IMR-90 (cell line): ENCODE measurements around the gene FLT1. TPM values are rescaled to one million over a fixed set of nuclear protein-coding genes. Genes with fewer than 3 reads are reported as not detected.

Experiments used
- ATAC-seq: fragments of 200-7000 bp; cut with Tn5 transposase; 2 replicates; pipeline ENCODE4 v1.9.1; 2020; ENCODE audit warnings: low read depth, mild to moderate bottlenecking, moderate library complexity
- BruUV-seq: library from RNA; stranded (reverse); fragments of 400-500 nt; replicated peaks from 2 replicates; lab custom pipeline; 2021; lab: Mats Ljungman, UMichigan
- CTCF ChIA-PET: fragments of 300-600 bp; formaldehyde crosslinking; extraction: SDS; loops from one replicate; lab custom pipeline; 2021; ENCODE audit warnings: antibody characterized with exemption; lab: Yijun Ruan, JAX
- POLR2A ChIA-PET: fragments of 300-600 bp; sonication (Branson Sonifier 250); formaldehyde crosslinking; loops from one replicate; lab custom pipeline; 2022; ENCODE audit warnings: antibody characterized with exemption; ENCODE audit not compliant: unreplicated experiment; lab: Charles Lee
- DNase-seq: peaks from one replicate; pipeline ENCODE4 v3.0.0; 2013
- H2AFZ ChIP-seq: replicated peaks from 2 replicates; pipeline ENCODE3; 2013; ENCODE audit warnings: low read length, mild to moderate bottlenecking; ENCODE audit not compliant: poor library complexity
- H2AK5ac ChIP-seq: 2 replicates; pipeline ENCODE4 v1.6.1; 2013; ENCODE audit warnings: low read depth, low read length, inconsistent platforms
- H2AK9ac ChIP-seq: replicated peaks from 2 replicates; pipeline ENCODE3; 2013; ENCODE audit warnings: mild to moderate bottlenecking, low read depth, low read length, moderate library complexity; ENCODE audit not compliant: poor library complexity
- H2BK120ac ChIP-seq: 2 replicates; pipeline ENCODE4 v1.6.1; 2013; ENCODE audit warnings: low read depth, low read length, inconsistent platforms
- H2BK15ac ChIP-seq: 3 replicates; pipeline ENCODE4 v1.6.1; 2013; ENCODE audit warnings: low read depth, low read length, inconsistent platforms
- H2BK20ac ChIP-seq: 2 replicates; pipeline ENCODE4 v1.6.1; 2013; ENCODE audit warnings: low read depth, mild to moderate bottlenecking, inconsistent platforms, low read length, moderate library complexity
- H2BK5ac ChIP-seq: 2 replicates; pipeline ENCODE4 v1.6.1; 2013; ENCODE audit warnings: mild to moderate bottlenecking, low read depth, low read length, inconsistent platforms; ENCODE audit not compliant: poor library complexity, severe bottlenecking
- H3K14ac ChIP-seq: replicated peaks from 2 replicates; pipeline ENCODE4 v1.6.1; 2013; ENCODE audit warnings: low read depth, low read length, inconsistent platforms
- H3K18ac ChIP-seq: 2 replicates; pipeline ENCODE4 v1.6.1; 2013; ENCODE audit warnings: low read depth, low read length, control low read depth
- H3K23ac ChIP-seq: 2 replicates; pipeline ENCODE4 v1.6.1; 2013; ENCODE audit warnings: low read depth, low read length, inconsistent platforms
- H3K27ac ChIP-seq: 2 replicates; pipeline ENCODE4 v1.5.1; 2013; ENCODE audit warnings: mild to moderate bottlenecking, control low read depth, low read length; ENCODE audit not compliant: insufficient read depth
- H3K27me3 ChIP-seq: 2 replicates; pipeline ENCODE4 v1.6.1; 2013; ENCODE audit warnings: low read length; ENCODE audit not compliant: control insufficient read depth, insufficient read depth
- H3K36me3 ChIP-seq: 2 replicates; pipeline ENCODE4 v1.6.1; 2013; ENCODE audit warnings: low read length, mixed read lengths; ENCODE audit not compliant: control insufficient read depth, insufficient read depth
- H3K4ac ChIP-seq: 2 replicates; pipeline ENCODE4 v1.6.1; 2013; ENCODE audit warnings: low read depth, low read length, inconsistent platforms
- H3K4me1 ChIP-seq: 2 replicates; pipeline ENCODE4 v1.6.1; 2013; ENCODE audit warnings: low read length, mixed read lengths; ENCODE audit not compliant: control insufficient read depth, insufficient read depth
- H3K4me2 ChIP-seq: 2 replicates; pipeline ENCODE4 v1.6.1; 2013; ENCODE audit warnings: low read depth, mild to moderate bottlenecking, control low read depth, low read length, moderate library complexity
- H3K4me3 ChIP-seq: 2 replicates; pipeline ENCODE4 v1.5.1; 2013; ENCODE audit warnings: low read depth, mild to moderate bottlenecking, control low read depth, low read length, moderate library complexity; ENCODE audit not compliant: insufficient read depth
- H3K56ac ChIP-seq: 2 replicates; pipeline ENCODE4 v1.6.1; 2013; ENCODE audit warnings: low read length, inconsistent platforms; ENCODE audit not compliant: insufficient read depth; ENCODE audit errors: extremely low read depth
- H3K79me1 ChIP-seq, 2 experiments: 2 replicates each; pipeline ENCODE4 v1.6.1; 2013; ENCODE audit warnings: low read length in 2 of 2, inconsistent platforms in 1 of 2, low read depth in 1 of 2
- H3K9ac ChIP-seq: 2 replicates; pipeline ENCODE4 v1.6.1; 2013; ENCODE audit warnings: low read depth, low read length, control low read depth
- H3K9me1 ChIP-seq: 2 replicates; pipeline ENCODE4 v1.6.1; 2013; ENCODE audit warnings: low read length, inconsistent platforms; ENCODE audit not compliant: insufficient read depth
- H3K9me3 ChIP-seq: 2 replicates; pipeline ENCODE4 v1.6.1; 2013; ENCODE audit warnings: low read length; ENCODE audit not compliant: control insufficient read depth, insufficient read depth
- H4K20me1 ChIP-seq: 2 replicates; pipeline ENCODE4 v1.6.1; 2013; ENCODE audit warnings: low read length, inconsistent platforms; ENCODE audit not compliant: insufficient read depth
- H4K5ac ChIP-seq: 2 replicates; pipeline ENCODE4 v1.6.1; 2013; ENCODE audit warnings: mild to moderate bottlenecking, low read depth, low read length, control low read depth
- H4K8ac ChIP-seq, 2 experiments: 2 replicates each; pipeline ENCODE4 v1.6.1; 2013; ENCODE audit warnings: low read depth in 2 of 2, low read length in 2 of 2, control low read depth in 1 of 2, inconsistent platforms in 1 of 2
- H4K91ac ChIP-seq: 2 replicates; pipeline ENCODE4 v1.6.1; 2013; ENCODE audit warnings: low read depth, low read length, inconsistent platforms; ENCODE audit not compliant: insufficient read depth
- CTCF ChIP-seq: conservative IDR thresholded peaks from 2 replicates; pipeline ENCODE4 v1.5.1; 2012; ENCODE audit warnings: mild to moderate bottlenecking, low read depth, low read length, improper control_type of control experiment
- POLR2A ChIP-seq: IDR thresholded peaks from 2 replicates; pipeline ENCODE4 v1.6.1; 2012; ENCODE audit warnings: mild to moderate bottlenecking, low read depth, low read length
- RCOR1 ChIP-seq: IDR thresholded peaks from 2 replicates; pipeline ENCODE4 v1.6.1; 2012; ENCODE audit warnings: mild to moderate bottlenecking, low read length, improper control_type of control experiment; ENCODE audit not compliant: insufficient replicate concordance
- RFX5 ChIP-seq: IDR thresholded peaks from 2 replicates; pipeline ENCODE4 v1.8.0; 2012; ENCODE audit warnings: low read depth, mild to moderate bottlenecking, low read length, moderate library complexity
- WGBS, 2 experiments: methylation state at CpG; one replicate each; pipeline versions ENCODE4 v1.1.5 to v1.1.7; 2013; ENCODE audit warnings: missing lambda C conversion rate in 2 of 2; ENCODE audit not compliant: insufficient read length in 1 of 2; ENCODE audit errors: extremely low coverage in 2 of 2; 5-methylcytosine and 5-hydroxymethylcytosine counted together
- dilution Hi-C: fragments of 300-500 bp; cut with HindIII; formaldehyde crosslinking; loops from one replicate; pipeline ENCODE4 v1.14.3; 2018; ENCODE audit warnings: low sequenced_read_pairs; ENCODE audit not compliant: unreplicated experiment
- in situ Hi-C: fragments of 300-500 bp; cut with MboI; formaldehyde crosslinking; loops from 3 replicates; pipeline ENCODE4 v1.14.3; 2019; ENCODE audit warnings: low sequenced_read_pairs, inconsistent platforms, mixed read lengths
- intact Hi-C: fragments of 100-400 bp; cut with micrococcal nuclease; formaldehyde crosslinking; loops from 2 replicates; pipeline ENCODE4 v1.10.0; 2022
- polyA plus RNA-seq, 3 experiments: library from polyadenylated mRNA; depleted of rRNA; stranded (reverse); fragments of >200 nt; gene quantifications; 2 replicates each; pipeline ENCODE4 v1.2.3, GENCODE V29; 2012; ENCODE audit warnings: low replicate concordance in 1 of 3
- total RNA-seq: library from RNA; depleted of rRNA; stranded (reverse); fragments of >200 nt; gene quantifications from 2 replicates; pipeline ENCODE4 v1.2.3, GENCODE V29; 2012

Gene FLT1
- total and polyA plus RNA-seq, 2 of the 4 experiments (the other 2 are of a cell fraction), result 4.5 to 10.4 TPM

GRCh38 chr13:28434926-28435325, 60.0 kb downstream of the FLT1 start:
- no peak overlapping the region; the same call in 1 of the 2 replicates for H3K23ac ChIP-seq
- no peak overlapping the region for H3K18ac ChIP-seq
- CTCF ChIA-PET, result interaction anchor here (0.6 to 1.0 kb wide), 2 partner anchors 10 to 203 kb away, joined by 3 to 4 read pairs; no protein-coding TSS in a partner anchor
- WGBS, 2 experiments, result no CpG with 5 or more reads among the region's 4 CpGs
- no peaks in the 10 kb centered on the region for H3K27me3 ChIP-seq
- no peak overlapping the region for H3K4ac ChIP-seq
- BruUV-seq, result no TSS peak
- peak overlapping the region; percentile 16 for H3K4me2 ChIP-seq
- H2AK9ac ChIP-seq, result no peak overlapping the region
- H2BK15ac ChIP-seq, result no peak overlapping the region
- H3K4me3 ChIP-seq, result no peak overlapping the region
- dilution Hi-C loops, result no loop called here
- ATAC-seq (peak; percentile 77), DNase-seq (peak; percentile 36)
- no peak overlapping the region for H2AFZ ChIP-seq
- intact Hi-C loops, result no loop called here
- no peak overlapping the region for H3K9ac ChIP-seq
- no peak overlapping the region for H3K56ac ChIP-seq
- no peak overlapping the region for H2BK120ac ChIP-seq
- peak overlapping the region in 1 of 2 experiments; percentile 11; a peak in 1 of 4 replicates for H4K8ac ChIP-seq
- TF ChIP-seq CTCF (no peak), RCOR1 (no peak), POLR2A (no peak), RFX5 (no peak)
- peaks cover 3% of the 10 kb centered on the region for H3K4me1 ChIP-seq
- in situ Hi-C loops, result no loop called here
- no peak overlapping the region for H4K91ac ChIP-seq
- POLR2A ChIA-PET, result no interaction called here
- no peaks in the 10 kb centered on the region for H3K9me3 ChIP-seq
- no peak overlapping the region for H2AK5ac ChIP-seq
- H3K14ac ChIP-seq, result no peak overlapping the region
- no peak overlapping the region for H2BK5ac ChIP-seq
- no peak overlapping the region for H3K27ac ChIP-seq
- H4K20me1 ChIP-seq, result no peaks in the 10 kb centered on the region
- no peak overlapping the region for H2BK20ac ChIP-seq
- H4K5ac ChIP-seq, result no peak overlapping the region
- no peaks in the 10 kb centered on the region; the same call in 1 of the 2 replicates for H3K36me3 ChIP-seq
- no peaks in the 10 kb centered on the region for H3K79me1 ChIP-seq
- H3K9me1 ChIP-seq, result no peaks in the 10 kb centered on the region
